ENCODE measurements around the gene MAP4K2.

GRCh38 chr11:64848826-64849597, 46.0 kb upstream of the MAP4K2 start:
- TF ChIP-seq CTCF (IDR thresholded peaks at IDR 0.05) (no peak), POLR2A (IDR thresholded peaks at IDR 0.05) (no peak), POLR2AphosphoS5 (IDR thresholded peaks at IDR 0.05) (no peak)

All from suprapubic skin (tissue), 4 donors.